Vagina (tissue), 2 donors: Measurements from ENCODE around the gene RBM44.

ENCODE experiments used
- CTCF ChIP-seq, 3 experiments: fragments of 450-650 bp in 2 of 3; fragments of 200-600 bp in 1 of 3; sonication (generic) in 1 of 3; IDR thresholded peaks; one replicate each; pipeline ENCODE4 v1.5.1; 2017 to 2019; ENCODE audit warnings: antibody characterized with exemption in 3 of 3, mild to moderate bottlenecking in 2 of 3, moderate library complexity in 2 of 3
- POLR2A ChIP-seq, 2 donors: fragments of 450-650 bp; IDR thresholded peaks; one replicate each; pipeline ENCODE4 v1.6.1; 2017; ENCODE audit warnings: antibody characterized with exemption in 2 of 2, mild to moderate bottlenecking in 2 of 2, moderate library complexity in 2 of 2

DNA sequence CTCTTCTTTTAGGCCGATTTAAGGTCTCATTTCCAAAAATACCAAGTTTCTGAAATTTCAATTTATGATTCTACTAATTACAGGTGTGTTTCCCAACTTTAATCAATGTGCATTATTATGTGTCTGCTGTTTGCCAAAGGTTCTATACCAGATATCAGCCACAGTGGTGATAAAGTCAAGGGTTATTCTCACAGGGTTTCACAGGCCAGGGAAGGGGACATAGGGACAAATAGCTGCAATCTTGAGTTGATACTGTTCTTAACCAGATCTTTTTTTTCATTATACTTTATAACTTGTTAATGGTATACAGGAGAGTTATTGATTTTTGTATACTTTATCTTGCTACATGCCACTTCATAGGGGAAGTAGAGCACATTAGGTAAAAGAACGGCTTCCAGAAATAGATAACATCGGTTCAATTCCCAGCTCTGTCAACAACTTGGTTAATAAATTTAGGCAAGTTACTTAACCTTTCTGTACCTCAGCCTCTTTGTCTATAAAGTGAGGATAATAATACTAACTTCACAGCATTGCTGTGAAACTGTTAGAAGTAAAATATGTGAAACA lies 28.9 kb downstream of the RBM44 start:
- TF ChIP-seq POLR2A (IDR thresholded peaks at IDR 0.05) (no peak), CTCF (IDR thresholded peaks at IDR 0.05) (no peak)
